HepG2 (cell line): ENCODE data around the gene HSD11B1. TPM values are rescaled to one million over a fixed set of nuclear protein-coding genes. Genes with fewer than 3 reads are reported as not detected.

ENCODE experiments used
- ATAC-seq: fragments of 200-7000 bp; cut with Tn5 transposase; 3 replicates; pipeline ENCODE4 v1.9.1; 2020; ENCODE audit warnings: mild to moderate bottlenecking, moderate library complexity
- BruUV-seq: library from RNA; stranded (reverse); fragments of 400-500 nt; replicated peaks from 2 replicates; lab custom pipeline; 2021; lab: Mats Ljungman, UMichigan
- CTCF ChIA-PET: fragments of 300-600 bp; formaldehyde crosslinking; extraction: SDS; loops from one replicate; lab custom pipeline; 2021; ENCODE audit warnings: low total read pairs, inconsistent platforms, low intra/inter-chr PET ratio; lab: Yijun Ruan, JAX
- POLR2A ChIA-PET: fragments of 350-600 bp; sonication (Branson Sonifier 250); formaldehyde crosslinking; loops from one replicate; lab custom pipeline; 2020; ENCODE audit warnings: antibody characterized with exemption, inconsistent platforms; lab: Yijun Ruan, JAX
- DNase-seq: peaks from one replicate; pipeline ENCODE4 v3.0.0-alpha.2; 2015; ENCODE audit warnings: low spot score
- FAIRE-seq: peaks from 3 replicates; lab custom pipeline; 2011; peaks lifted over from hg19 to GRCh38; lab: Jason Lieb, UNC
- H2AFZ ChIP-seq: one replicate; pipeline ENCODE4 v1.6.1; 2011; ENCODE audit warnings: low read length, inconsistent platforms
- H3K27ac ChIP-seq: fragments of 300-600 bp; 3 replicates; pipeline ENCODE4 v1.8.0; 2011; ENCODE audit warnings: mixed run types, mild to moderate bottlenecking, mixed read lengths, low read length, inconsistent platforms; ENCODE audit not compliant: insufficient read depth; ENCODE audit errors: extremely low read length
- H3K27me3 ChIP-seq, 2 experiments: fragments of 200-600 bp in 1 of 2; 2 replicates in 1 of 2; 3 replicates in 1 of 2; pipeline versions ENCODE4 v1.6.0 to v1.8.0; 2011; ENCODE audit warnings: low read length in 2 of 2, mild to moderate bottlenecking in 2 of 2, moderate library complexity in 2 of 2, inconsistent platforms in 1 of 2; ENCODE audit not compliant: insufficient read depth in 2 of 2, control insufficient read depth in 1 of 2
- H3K36me3 ChIP-seq, 2 experiments: fragments of 200-600 bp in 1 of 2; replicated peaks in 1 of 2; 2 replicates in 1 of 2; 3 replicates in 1 of 2; pipeline versions ENCODE4 v1.5.1 to v1.8.0; 2011; ENCODE audit warnings: low read length in 2 of 2, inconsistent platforms in 1 of 2; ENCODE audit not compliant: insufficient read depth in 2 of 2, control insufficient read depth in 1 of 2
- H3K4me1 ChIP-seq: 2 replicates; pipeline ENCODE4 v1.5.1; 2012; ENCODE audit warnings: low read length, inconsistent platforms; ENCODE audit not compliant: insufficient read depth
- H3K4me2 ChIP-seq: 2 replicates; pipeline ENCODE4 v1.6.0; 2011; ENCODE audit warnings: low read depth, low read length, inconsistent platforms
- H3K4me3 ChIP-seq, 3 experiments: fragments of 200-600 bp in 1 of 3; sonication (generic), shearing (Covaris generic) in 1 of 3; replicated peaks in 1 of 3; 2 replicates each; pipeline ENCODE4 v1.5.1; 2011 to 2016; ENCODE audit warnings: low read length in 3 of 3, inconsistent platforms in 2 of 3, low read depth in 2 of 3, mild to moderate bottlenecking in 2 of 3, control low read depth in 1 of 3, mixed read lengths in 1 of 3; ENCODE audit not compliant: insufficient read depth in 1 of 3
- H3K79me2 ChIP-seq: one replicate; pipeline ENCODE4 v1.6.1; 2011; ENCODE audit warnings: low read length, inconsistent platforms; ENCODE audit not compliant: insufficient read depth
- H3K9ac ChIP-seq: 2 replicates; pipeline ENCODE4 v1.6.0; 2011; ENCODE audit warnings: mild to moderate bottlenecking, low read depth, low read length, inconsistent platforms; ENCODE audit not compliant: insufficient read depth
- H3K9me3 ChIP-seq: 2 replicates; pipeline ENCODE4 v1.5.1; 2012; ENCODE audit warnings: mild to moderate bottlenecking, low read length
- H4K20me1 ChIP-seq: 2 replicates; pipeline ENCODE4 v1.6.0; 2011; ENCODE audit warnings: inconsistent platforms, mild to moderate bottlenecking, low read length, moderate library complexity; ENCODE audit not compliant: insufficient read depth
- FIP1L1 ChIP-seq: fragments of 200-400 bp; formaldehyde crosslinking; IDR thresholded peaks from 2 replicates; pipeline ENCODE4 v1.6.1; 2018; ENCODE audit warnings: low read depth, mild to moderate bottlenecking, low read length, moderate library complexity, borderline replicate concordance; ENCODE audit not compliant: insufficient read depth
- MNT ChIP-seq: fragments of 450-650 bp; IDR thresholded peaks from 2 replicates; pipeline ENCODE4 v1.6.1; 2016
- PITX1 ChIP-seq: sonication (generic); formaldehyde crosslinking; IDR thresholded peaks from 2 replicates; pipeline ENCODE4 v1.5.1; 2020; ENCODE audit warnings: mild to moderate bottlenecking, missing genetic modification reagents
- SMYD3 ChIP-seq: sonication (generic); formaldehyde crosslinking; IDR thresholded peaks from 2 replicates; pipeline ENCODE4 v1.8.1; 2023; ENCODE audit warnings: mild to moderate bottlenecking, missing genetic modification reagents
- USF2 ChIP-seq, 2 experiments: sonication (generic) in 1 of 2; formaldehyde crosslinking in 1 of 2; IDR thresholded peaks; 2 replicates each; pipeline versions ENCODE4 v1.5.1 to v1.6.1; 2011 to 2020; ENCODE audit warnings: borderline replicate concordance in 1 of 2, low read depth in 1 of 2, low read length in 1 of 2, mild to moderate bottlenecking in 1 of 2, missing genetic modification reagents in 1 of 2, moderate library complexity in 1 of 2
- ZBTB21 ChIP-seq: sonication (generic); formaldehyde crosslinking; IDR thresholded peaks from 2 replicates; pipeline ENCODE4 v1.4.0; 2020; ENCODE audit warnings: missing genetic modification reagents
- ZNF563 ChIP-seq: sonication (generic); formaldehyde crosslinking; IDR thresholded peaks from 2 replicates; pipeline ENCODE4 v1.8.0; 2022; ENCODE audit warnings: mild to moderate bottlenecking, moderate library complexity, missing genetic modification reagents
- WGBS: methylation state at CpG from one replicate; pipeline ENCODE4 v1.1.6; 2017; ENCODE audit warnings: low lambda C conversion rate; 5-methylcytosine and 5-hydroxymethylcytosine counted together
- in situ Hi-C: cut with HindIII; loops from 2 replicates; pipeline ENCODE4 v1.10.0; 2017; ENCODE audit warnings: low pct_unique_long_range_greater_than_20kb; ENCODE audit not compliant: extremely low pct_ligation_motif_present
- intact Hi-C: fragments of 100-400 bp; cut with micrococcal nuclease; formaldehyde crosslinking; loops from one replicate; pipeline ENCODE4 v1.10.0; 2022; ENCODE audit not compliant: unreplicated experiment
- polyA plus RNA-seq, 8 experiments: library from polyadenylated mRNA; depleted of rRNA in 3 of 8; stranded (reverse) in 7 of 8; unstranded in 1 of 8; fragments of >200 nt; fragmentation: Illumina TruSeq in 4 of 8; extraction: Trizol in 4 of 8; gene quantifications; 2 replicates each; pipeline versions ENCODE4 v1.2.1 to v1.2.3, GENCODE V29; 2011 to 2016; ENCODE audit warnings: low read depth in 4 of 8, missing spikeins in 1 of 8, mixed read lengths in 1 of 8; ENCODE audit not compliant: insufficient read depth in 1 of 8
- total RNA-seq, 5 experiments: library from RNA; depleted of rRNA; stranded (reverse); fragments of >200 nt; fragmentation: Illumina TruSeq; extraction: Trizol; gene quantifications; 2 replicates each; pipeline ENCODE4 v1.2.3, GENCODE V29; 2016; ENCODE audit warnings: low read depth in 1 of 5

Gene HSD11B1
- total and polyA plus RNA-seq, 2 of the 13 experiments (the other 11 are each of a cell fraction or from before 2014, with no cell fraction given) = not detected

GRCh38 chr1:209670441-209671082, 34.1 kb upstream of the HSD11B1 start:
- ChIA-PET CTCF (no interaction called here), POLR2A (no interaction called here)
- Histone ChIP-seq H3K27ac (no peak overlapping the region), H3K27me3 (peaks cover 5 to 20% of the 10 kb centered on the region in 2 experiments; a peak in 3 of 5 replicates), H3K9ac (no peak overlapping the region), H3K79me2 (no peaks in the 10 kb centered on the region), H3K4me2 (no peak overlapping the region), H3K9me3 (no peaks in the 10 kb centered on the region), H4K20me1 (no peaks in the 10 kb centered on the region), H3K4me3 (no peak overlapping the region), H3K36me3 (no peaks in the 10 kb centered on the region), H3K4me1 (peaks cover 27% of the 10 kb centered on the region), H2AFZ (no peak overlapping the region)
- 0% methylated on average over 1 of the region's 1 CpG for WGBS
- ATAC-seq = no peak
- no peak for FAIRE-seq
- BruUV-seq = no TSS peak
- intact Hi-C loops = no loop called here
- DNase-seq = no peak
- TF ChIP-seq FIP1L1 = no peak
- no peak for TF ChIP-seq SMYD3 (CRISPR knock-in tag)
- no peak for TF ChIP-seq PITX1 (CRISPR knock-in tag)
- no peak for TF ChIP-seq ZNF563 (CRISPR knock-in tag)
- in situ Hi-C loops = no loop called here

GRCh38 chr1:209672705-209673630, 31.7 kb upstream of the HSD11B1 start:
- H3K9me3 ChIP-seq = no peaks in the 10 kb centered on the region
- no peak overlapping the region for H2AFZ ChIP-seq
- H3K27ac ChIP-seq = no peak overlapping the region
- no TSS peak for BruUV-seq
- peaks cover 31% of the 10 kb centered on the region for H3K4me1 ChIP-seq
- CTCF ChIA-PET = no interaction called here
- H3K9ac ChIP-seq = no peak overlapping the region
- 46% methylated on average over 5 of the region's 5 CpGs for WGBS
- H4K20me1 ChIP-seq = no peaks in the 10 kb centered on the region
- no peak overlapping the region for H3K4me3 ChIP-seq
- H3K4me2 ChIP-seq = no peak overlapping the region
- FAIRE-seq (no peak), DNase-seq (no peak), ATAC-seq (no peak)
- intact Hi-C loops = no loop called here
- in situ Hi-C loops = no loop called here
- peaks cover 9 to 41% of the 10 kb centered on the region in 2 experiments; a peak in 3 of 5 replicates for H3K27me3 ChIP-seq
- no peaks in the 10 kb centered on the region for H3K79me2 ChIP-seq
- POLR2A ChIA-PET = no interaction called here
- TF ChIP-seq MNT (peak; percentile 62), ZBTB21 (CRISPR knock-in tag) (no peak), USF2 (IDR thresholded peaks at IDR 0.05; ENCODE audit: low read depth, low read length) (0 out of 2 replicates have a peak, but pooled peaks have one; percentile 32), USF2 (CRISPR knock-in tag; IDR thresholded peaks at IDR 0.05; ENCODE audit: borderline replicate concordance) (no peak)
- no peaks in the 10 kb centered on the region for H3K36me3 ChIP-seq
